NT2/D1 (cell line): ENCODE data around the gene GJC2.

ENCODE experiments used
- SUZ12 ChIP-seq: IDR thresholded peaks from 2 replicates; pipeline ENCODE4 v1.6.1; 2011; ENCODE audit not compliant: insufficient read length, insufficient read depth; ENCODE audit errors: extremely low read depth
- YY1 ChIP-seq: IDR thresholded peaks from 2 replicates; pipeline ENCODE4 v1.6.1; 2011; ENCODE audit not compliant: insufficient read length, insufficient read depth
- ZNF274 ChIP-seq: IDR thresholded peaks from 2 replicates; pipeline ENCODE4 v1.6.1; 2011; ENCODE audit warnings: mild to moderate bottlenecking, low read depth, low read length

- no peak for TF ChIP-seq YY1
- TF ChIP-seq ZNF274: no peak
- no peak for TF ChIP-seq SUZ12
Measured at GRCh38 chr1:228151180-228151925, 1.6 kb downstream of the GJC2 start.
